Breast epithelium (tissue), 3 donors: ENCODE data around the gene CNTNAP2.

Experiments used
- CTCF ChIP-seq, 3 donors: fragments of 450-650 bp; IDR thresholded peaks; one replicate each; pipeline ENCODE4 v1.5.1; 2016 to 2017; ENCODE audit warnings: antibody characterized with exemption in 3 of 3, mild to moderate bottlenecking in 3 of 3, moderate library complexity in 3 of 3
- POLR2A ChIP-seq: fragments of 450-650 bp; IDR thresholded peaks from one replicate; pipeline ENCODE4 v1.6.1; 2016; ENCODE audit warnings: antibody characterized with exemption, mild to moderate bottlenecking, moderate library complexity
- POLR2AphosphoS5 ChIP-seq, 3 donors: sonication (generic); formaldehyde crosslinking; IDR thresholded peaks; one replicate each; pipeline ENCODE4 v1.6.1; 2017; ENCODE audit warnings: antibody characterized with exemption in 3 of 3

- TF ChIP-seq POLR2A (no peak), CTCF (IDR thresholded peaks at IDR 0.05) (no peak), POLR2AphosphoS5 (IDR thresholded peaks at IDR 0.05) (no peak)
Measured at GRCh38 chr7:146417176-146417575, 300.6 kb downstream of the CNTNAP2 start.
